Activated CD8-positive, alpha-beta memory T cell treated with anti-CD3 and anti-CD28 coated beads, Interleukin-2, amount 10 ng/mL, durations not matched to agents 7 days and 5 days (primary cell): Measurements from ENCODE around the gene SOCS7. TPM values are rescaled to one million over a fixed set of nuclear protein-coding genes. Genes with fewer than 3 reads are reported as not detected.
A peak's percentile ranks its signal among the peaks of the same experiment; 100 is the strongest.

Source experiments
- ATAC-seq: fragments of 150-1000 bp; cut with Tn5 transposase; one replicate; pipeline ENCODE4 v1.10.0; 2021; ENCODE audit warnings: moderate library complexity
- CTCF ChIA-PET: fragments of 350-600 bp; sonication (Branson Sonifier 250); formaldehyde crosslinking; loops from one replicate; lab custom pipeline; 2021; ENCODE audit warnings: antibody characterized with exemption; lab: Charles Lee
- DNase-seq: peaks from one replicate; pipeline ENCODE4 v3.0.0-alpha.2; 2020
- H3K27ac Mint-ChIP-seq: one replicate; pipeline ENCODE4 v1.8.0; 2021; ENCODE audit warnings: mild to moderate bottlenecking, mixed read lengths
- H3K27me3 Mint-ChIP-seq: one replicate; pipeline ENCODE4 v1.8.0; 2021; ENCODE audit warnings: mixed read lengths
- H3K36me3 Mint-ChIP-seq: one replicate; pipeline ENCODE4 v1.8.0; 2021; ENCODE audit warnings: mild to moderate bottlenecking, mixed read lengths
- H3K4me1 Mint-ChIP-seq: one replicate; pipeline ENCODE4 v1.8.0; 2021; ENCODE audit warnings: mixed read lengths
- H3K4me3 Mint-ChIP-seq: one replicate; pipeline ENCODE4 v1.8.0; 2021; ENCODE audit warnings: mild to moderate bottlenecking, moderate library complexity, mixed read lengths
- H3K9me3 Mint-ChIP-seq: one replicate; pipeline ENCODE4 v1.8.0; 2022; ENCODE audit warnings: low read depth, mixed read lengths
- total RNA-seq, 2 experiments: library from RNA; stranded (reverse); gene quantifications; one replicate each; pipeline ENCODE4 v1.2.3, GENCODE V29; 2021

SOCS7 gene
- total RNA-seq, 2 experiments from 2014 or later = 16.2 to 16.8 TPM

GRCh38 chr17:38403491-38403890 lies 51.8 kb downstream of the SOCS7 start:
- H3K27ac Mint-ChIP-seq = no peak overlapping the region
- peaks cover 6% of the 10 kb centered on the region for H3K4me1 Mint-ChIP-seq
- H3K9me3 Mint-ChIP-seq = no peaks in the 10 kb centered on the region
- H3K36me3 Mint-ChIP-seq = peaks cover 3% of the 10 kb centered on the region
- no peaks in the 10 kb centered on the region for H3K27me3 Mint-ChIP-seq
- no peak overlapping the region for H3K4me3 Mint-ChIP-seq
- DNase-seq (no peak), ATAC-seq (no peak)
- CTCF ChIA-PET = interaction anchor here (1.0 to 2.8 kb wide), 3 partner anchors 9 to 54 kb away, joined by 3 to 8 read pairs (median 7); no protein-coding TSS in a partner anchor

- Mint-ChIP-seq H3K27me3 (no peaks in the 10 kb centered on the region), H3K36me3 (peaks cover 3% of the 10 kb centered on the region), H3K27ac (no peak overlapping the region), H3K9me3 (no peaks in the 10 kb centered on the region), H3K4me1 (peaks cover 6% of the 10 kb centered on the region), H3K4me3 (no peak overlapping the region)
- DNase-seq = no peak
- CTCF ChIA-PET = interaction anchor here (1.0 to 2.8 kb wide), 4 partner anchors 8 to 55 kb away, joined by 3 to 9 read pairs (median 8); no protein-coding TSS in a partner anchor
- no peak for ATAC-seq
These were observed 52.7 kb downstream of the SOCS7 start for GRCh38 chr17:38404174-38404943.

- H3K4me3 Mint-ChIP-seq = no peak overlapping the region
These were observed 54.0 kb downstream of the SOCS7 start for GRCh38 chr17:38405654-38406053.

GRCh38 chr17:38410201-38410600 lies 58.6 kb downstream of the SOCS7 start:
- ATAC-seq (no peak), DNase-seq (no peak)
- Mint-ChIP-seq H3K27ac (no peak overlapping the region), H3K4me3 (no peak overlapping the region), H3K9me3 (no peaks in the 10 kb centered on the region), H3K36me3 (no peaks in the 10 kb centered on the region), H3K27me3 (peaks cover 7% of the 10 kb centered on the region), H3K4me1 (peaks cover 5% of the 10 kb centered on the region)
- CTCF ChIA-PET = interaction anchor here (8.7 kb wide), 1 partner anchor 58 kb away, joined by 334 read pairs; the partner anchor contains the start of genes GPR179 and SOCS7

More at GRCh38 chr17:38405654-38406053, 54.0 kb downstream of the SOCS7 start:
- ATAC-seq (no peak), DNase-seq (no peak)
- Mint-ChIP-seq H3K9me3 (no peaks in the 10 kb centered on the region), H3K36me3 (peaks cover 2% of the 10 kb centered on the region), H3K27me3 (peaks cover 4% of the 10 kb centered on the region), H3K27ac (no peak overlapping the region), H3K4me1 (peaks cover 3% of the 10 kb centered on the region)
- CTCF ChIA-PET = interaction anchor here (2.3 kb wide), 1 partner anchor 9 kb away, joined by 9 read pairs; no protein-coding TSS in a partner anchor

- Mint-ChIP-seq H3K36me3 (no peaks in the 10 kb centered on the region), H3K27me3 (peaks cover 39% of the 10 kb centered on the region), H3K9me3 (no peaks in the 10 kb centered on the region), H3K4me1 (peaks cover 5% of the 10 kb centered on the region), H3K4me3 (no peak overlapping the region), H3K27ac (peak overlapping the region; percentile 71)
- peak; percentile 34 for ATAC-seq
- CTCF ChIA-PET = interaction anchor here (0.5 to 8.7 kb wide), 20 partner anchors 8 to 1132 kb away, joined by 3 to 334 read pairs (median 6); partner anchors contain the start of genes ARHGAP23, GPR179 and SOCS7
- DNase-seq = no peak
These were observed 63.9 kb downstream of the SOCS7 start for GRCh38 chr17:38415250-38416194.

GRCh38 chr17:38416840-38417209 lies 65.2 kb downstream of the SOCS7 start:
- Mint-ChIP-seq H3K9me3 (no peaks in the 10 kb centered on the region), H3K4me1 (peaks cover 5% of the 10 kb centered on the region), H3K27me3 (peaks cover 46% of the 10 kb centered on the region), H3K4me3 (no peak overlapping the region), H3K36me3 (no peaks in the 10 kb centered on the region), H3K27ac (no peak overlapping the region)
- CTCF ChIA-PET = interaction anchor here (0.7 to 8.7 kb wide), 2 partner anchors 50 to 65 kb away, joined by 3 to 334 read pairs; partner anchors contain the start of genes GPR179 and SOCS7
- ATAC-seq = no peak
- DNase-seq = no peak

- DNase-seq = no peak
- peaks cover 5% of the 10 kb centered on the region for H3K4me1 Mint-ChIP-seq
- H3K27me3 Mint-ChIP-seq = peaks cover 46% of the 10 kb centered on the region
- no peak for ATAC-seq
- no peaks in the 10 kb centered on the region for H3K9me3 Mint-ChIP-seq
- CTCF ChIA-PET = interaction anchor here (8.7 kb wide), 1 partner anchor 65 kb away, joined by 334 read pairs; the partner anchor contains the start of genes GPR179 and SOCS7
- H3K27ac Mint-ChIP-seq = no peak overlapping the region
- H3K4me3 Mint-ChIP-seq = no peak overlapping the region
- H3K36me3 Mint-ChIP-seq = no peaks in the 10 kb centered on the region
These were observed 65.7 kb downstream of the SOCS7 start for GRCh38 chr17:38417210-38417951.

GRCh38 chr17:38418062-38418692 lies 66.5 kb downstream of the SOCS7 start:
- ATAC-seq (no peak), DNase-seq (no peak)
- Mint-ChIP-seq H3K4me3 (no peak overlapping the region), H3K4me1 (peaks cover 5% of the 10 kb centered on the region), H3K36me3 (no peaks in the 10 kb centered on the region), H3K9me3 (no peaks in the 10 kb centered on the region), H3K27me3 (peaks cover 53% of the 10 kb centered on the region), H3K27ac (no peak overlapping the region)
- CTCF ChIA-PET = interaction anchor here (0.6 to 8.7 kb wide), 3 partner anchors 66 to 1513 kb away, joined by 3 to 334 read pairs (median 4); partner anchors contain the start of genes GPR179 and SOCS7

- CTCF ChIA-PET = interaction anchor here (0.9 to 8.7 kb wide), 3 partner anchors 67 to 96 kb away, joined by 3 to 334 read pairs (median 4); partner anchors contain the start of genes GPR179 and SOCS7
- peaks cover 5% of the 10 kb centered on the region for H3K4me1 Mint-ChIP-seq
- H3K27me3 Mint-ChIP-seq = peaks cover 59% of the 10 kb centered on the region
- no peaks in the 10 kb centered on the region for H3K9me3 Mint-ChIP-seq
- ATAC-seq = no peak
- no peaks in the 10 kb centered on the region for H3K36me3 Mint-ChIP-seq
- no peak for DNase-seq
- H3K4me3 Mint-ChIP-seq = no peak overlapping the region
- no peak overlapping the region for H3K27ac Mint-ChIP-seq
These were observed 67.3 kb downstream of the SOCS7 start for GRCh38 chr17:38418693-38419507.

- DNase-seq (no peak), ATAC-seq (no peak)
- no peaks in the 10 kb centered on the region for H3K9me3 Mint-ChIP-seq
- CTCF ChIA-PET = interaction anchor here (1.2 kb wide), 1 partner anchor 70 kb away, joined by 4 read pairs; no protein-coding TSS in a partner anchor
- no peak overlapping the region for H3K4me3 Mint-ChIP-seq
- no peak overlapping the region for H3K27ac Mint-ChIP-seq
- H3K36me3 Mint-ChIP-seq = no peaks in the 10 kb centered on the region
- peaks cover 5% of the 10 kb centered on the region for H3K4me1 Mint-ChIP-seq
- peaks cover 65% of the 10 kb centered on the region for H3K27me3 Mint-ChIP-seq
These were observed 67.9 kb downstream of the SOCS7 start for GRCh38 chr17:38419508-38419981.

- CTCF ChIA-PET = interaction anchor here (0.8 to 4.1 kb wide), 2 partner anchors 70 to 247 kb away, joined by 3 to 32 read pairs; partner anchors contain the start of gene SOCS7
- Mint-ChIP-seq H3K27me3 (peaks cover 72% of the 10 kb centered on the region), H3K27ac (no peak overlapping the region), H3K4me3 (no peak overlapping the region), H3K4me1 (no peaks in the 10 kb centered on the region), H3K9me3 (no peaks in the 10 kb centered on the region), H3K36me3 (no peaks in the 10 kb centered on the region)
- DNase-seq = no peak
- no peak for ATAC-seq
These were observed 68.9 kb downstream of the SOCS7 start for GRCh38 chr17:38420518-38420917.
